ENCODE results near the gene RPGR. TPM values are rescaled to one million over a fixed set of nuclear protein-coding genes. Genes with fewer than 3 reads are reported as not detected.

The RPGR gene
- total and polyA plus RNA-seq, 10 donors = 5.9 to 34.5 (median 12.5) TPM

- H3K27ac ChIP-seq = no peak overlapping the region
- WGBS, 5 donors = 79 to 96% (median 92%) methylated on average over 3 of the region's 3 CpGs
Measured at GRCh38 chrX:38374431-38374830, 47.1 kb upstream of the RPGR start.

GRCh38 chrX:38371641-38372040 lies 44.3 kb upstream of the RPGR start:
- DNase-seq = no peak
- intact Hi-C loops (cut with DNase I; ENCODE audit: low total_unique reads) = no loop called here
- H3K9me3 ChIP-seq = no peaks in the 10 kb centered on the region
- no peaks in the 10 kb centered on the region for H3K36me3 ChIP-seq
- no peak overlapping the region for H3K27ac ChIP-seq
- H3K4me3 ChIP-seq = no peak overlapping the region
- H3K4me1 ChIP-seq = no peaks in the 10 kb centered on the region
- peaks cover 0 to 13% (median 0%) of the 10 kb centered on the region in 7 donors for H3K27me3 ChIP-seq (replicated peaks in 1 of 7)
- TF ChIP-seq POLR2A (IDR thresholded peaks at IDR 0.05) (no peak), POLR2AphosphoS5 (IDR thresholded peaks at IDR 0.05) (no peak), CTCF (IDR thresholded peaks at IDR 0.05 in 8 of 11, conservative IDR thresholded peaks at IDR 0.05 in 3 of 11) (no peak)
- WGBS, 5 donors = 62 to 84% (median 67%) methylated on average over 2 of the region's 2 CpGs

More at GRCh38 chrX:38374431-38374830, 47.1 kb upstream of the RPGR start:
- no peak for DNase-seq
- no peak for TF ChIP-seq CTCF (IDR thresholded peaks at IDR 0.05 in 8 of 11, conservative IDR thresholded peaks at IDR 0.05 in 3 of 11)
- TF ChIP-seq POLR2AphosphoS5 (IDR thresholded peaks at IDR 0.05) = no peak
- no peak for TF ChIP-seq POLR2A (IDR thresholded peaks at IDR 0.05)
- Histone ChIP-seq H3K9me3 (no peaks in the 10 kb centered on the region), H3K4me3 (no peak overlapping the region), H3K4me1 (no peaks in the 10 kb centered on the region), H3K27me3 (replicated peaks in 1 of 7) (peaks cover 0 to 9% (median 0%) of the 10 kb centered on the region in 7 donors), H3K36me3 (no peaks in the 10 kb centered on the region)
- intact Hi-C loops (cut with DNase I; ENCODE audit: low total_unique reads) = no loop called here

GRCh38 chrX:38368774-38369173 lies 41.5 kb upstream of the RPGR start:
- H3K27me3 ChIP-seq (replicated peaks in 1 of 7) = peaks cover 0 to 15% (median 0%) of the 10 kb centered on the region in 7 donors
- no peak for TF ChIP-seq CTCF (IDR thresholded peaks at IDR 0.05 in 8 of 11, conservative IDR thresholded peaks at IDR 0.05 in 3 of 11)
- no peak for TF ChIP-seq POLR2AphosphoS5 (IDR thresholded peaks at IDR 0.05)
- H3K4me1 ChIP-seq = no peaks in the 10 kb centered on the region
- no peak overlapping the region for H3K27ac ChIP-seq
- no peak for DNase-seq
- no peaks in the 10 kb centered on the region for H3K9me3 ChIP-seq
- H3K36me3 ChIP-seq = no peaks in the 10 kb centered on the region
- no peak overlapping the region for H3K4me3 ChIP-seq
- intact Hi-C loops (cut with DNase I; ENCODE audit: low total_unique reads) = no loop called here
- WGBS, 5 donors = 43 to 71% (median 58%) methylated on average over 2 of the region's 2 CpGs

GRCh38 chrX:38365954-38366353 lies 38.6 kb upstream of the RPGR start:
- Histone ChIP-seq H3K36me3 (no peaks in the 10 kb centered on the region), H3K27me3 (replicated peaks in 1 of 7) (peaks cover 0 to 11% (median 0%) of the 10 kb centered on the region in 7 donors), H3K4me3 (no peak overlapping the region), H3K9me3 (no peaks in the 10 kb centered on the region), H3K4me1 (no peaks in the 10 kb centered on the region), H3K27ac (no peak overlapping the region)
- intact Hi-C loops (cut with DNase I; ENCODE audit: low total_unique reads) = no loop called here
- 8 to 59% (median 37%) methylated on average over 2 to 3 of the region's 3 CpGs for WGBS, 5 donors
- DNase-seq = no peak
- TF ChIP-seq POLR2A (IDR thresholded peaks at IDR 0.05) (no peak), CTCF (IDR thresholded peaks at IDR 0.05 in 8 of 11, conservative IDR thresholded peaks at IDR 0.05 in 3 of 11) (no peak), POLR2AphosphoS5 (IDR thresholded peaks at IDR 0.05) (no peak)
